Glutamatergic neuron (in vitro differentiated cells): ENCODE results near the gene PLSCR2. TPM values are rescaled to one million over a fixed set of nuclear protein-coding genes. Genes with fewer than 3 reads are reported as not detected.

Source experiments
- DNase-seq: peaks from one replicate; pipeline ENCODE4 v3.0.0; 2022
- H3K27ac Mint-ChIP-seq: one replicate; pipeline ENCODE4 v1.8.0; 2020; ENCODE audit warnings: mild to moderate bottlenecking, mixed read lengths, inconsistent platforms; ENCODE audit not compliant: unreplicated experiment
- H3K27me3 Mint-ChIP-seq: one replicate; pipeline ENCODE4 v1.8.0; 2020; ENCODE audit warnings: mild to moderate bottlenecking, moderate library complexity, mixed read lengths, inconsistent platforms; ENCODE audit not compliant: unreplicated experiment
- H3K36me3 Mint-ChIP-seq: one replicate; pipeline ENCODE4 v1.8.0; 2020; ENCODE audit warnings: mild to moderate bottlenecking, mixed read lengths, inconsistent platforms; ENCODE audit not compliant: unreplicated experiment
- H3K4me1 Mint-ChIP-seq: one replicate; pipeline ENCODE4 v1.8.0; 2020; ENCODE audit warnings: mild to moderate bottlenecking, low read depth, mixed read lengths, inconsistent platforms; ENCODE audit not compliant: unreplicated experiment
- H3K4me3 Mint-ChIP-seq: one replicate; pipeline ENCODE4 v1.8.0; 2020; ENCODE audit warnings: mild to moderate bottlenecking, mixed read lengths, inconsistent platforms; ENCODE audit not compliant: unreplicated experiment
- H3K9me3 Mint-ChIP-seq: one replicate; pipeline ENCODE4 v1.8.0; 2020; ENCODE audit warnings: mild to moderate bottlenecking, moderate library complexity, mixed read lengths, inconsistent platforms; ENCODE audit not compliant: unreplicated experiment
- total RNA-seq: library from RNA; stranded (reverse); fragmentation: NEBNext Ultra II Directional; extraction: Animal tissue kit (Norgen Biotek cat#: 25700); gene quantifications from one replicate; pipeline ENCODE4 v1.2.1, GENCODE V29; 2021; ENCODE audit not compliant: unreplicated experiment
- TF ChIP-seq, protein P1 (sequence below): fragments of 200-600 bp; sonication (generic); IDR thresholded peaks from one replicate; pipeline ENCODE4 v1.5.0; 2021; ENCODE audit not compliant: partially characterized antibody, unreplicated experiment

PLSCR2 gene
- total RNA-seq, 1 donor from 2014 or later = not detected

DNA sequence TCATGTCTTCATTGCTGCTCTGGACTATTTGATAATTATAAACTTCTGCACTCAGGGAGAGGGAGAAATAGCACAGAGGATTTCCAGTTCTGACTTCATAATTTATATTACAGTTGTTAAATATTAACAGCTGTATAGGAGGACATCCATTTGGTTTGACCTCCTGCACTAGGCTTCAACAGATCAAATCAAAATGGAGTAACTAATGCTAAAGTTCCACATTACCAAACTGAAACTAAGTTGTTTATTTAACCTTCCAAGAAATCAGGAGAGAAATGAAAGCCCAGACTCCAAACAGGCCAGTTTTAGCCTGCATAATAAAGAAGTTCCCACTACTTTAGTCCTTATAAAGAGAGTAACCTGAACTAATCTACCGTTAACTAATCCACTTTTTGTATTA, 4.6 kb downstream of the PLSCR2 start:
- Mint-ChIP-seq H3K27ac (no peak overlapping the region), H3K27me3 (peaks cover 2% of the 10 kb centered on the region), H3K36me3 (no peaks in the 10 kb centered on the region), H3K4me3 (no peak overlapping the region), H3K9me3 (no peaks in the 10 kb centered on the region), H3K4me1 (no peaks in the 10 kb centered on the region)
- DNase-seq = no peak
- TF ChIP-seq, protein P1, sequence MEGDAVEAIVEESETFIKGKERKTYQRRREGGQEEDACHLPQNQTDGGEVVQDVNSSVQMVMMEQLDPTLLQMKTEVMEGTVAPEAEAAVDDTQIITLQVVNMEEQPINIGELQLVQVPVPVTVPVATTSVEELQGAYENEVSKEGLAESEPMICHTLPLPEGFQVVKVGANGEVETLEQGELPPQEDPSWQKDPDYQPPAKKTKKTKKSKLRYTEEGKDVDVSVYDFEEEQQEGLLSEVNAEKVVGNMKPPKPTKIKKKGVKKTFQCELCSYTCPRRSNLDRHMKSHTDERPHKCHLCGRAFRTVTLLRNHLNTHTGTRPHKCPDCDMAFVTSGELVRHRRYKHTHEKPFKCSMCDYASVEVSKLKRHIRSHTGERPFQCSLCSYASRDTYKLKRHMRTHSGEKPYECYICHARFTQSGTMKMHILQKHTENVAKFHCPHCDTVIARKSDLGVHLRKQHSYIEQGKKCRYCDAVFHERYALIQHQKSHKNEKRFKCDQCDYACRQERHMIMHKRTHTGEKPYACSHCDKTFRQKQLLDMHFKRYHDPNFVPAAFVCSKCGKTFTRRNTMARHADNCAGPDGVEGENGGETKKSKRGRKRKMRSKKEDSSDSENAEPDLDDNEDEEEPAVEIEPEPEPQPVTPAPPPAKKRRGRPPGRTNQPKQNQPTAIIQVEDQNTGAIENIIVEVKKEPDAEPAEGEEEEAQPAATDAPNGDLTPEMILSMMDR = no peak

- Mint-ChIP-seq H3K36me3 (no peaks in the 10 kb centered on the region), H3K9me3 (no peaks in the 10 kb centered on the region), H3K4me3 (no peak overlapping the region), H3K27ac (no peak overlapping the region), H3K27me3 (peaks cover 2% of the 10 kb centered on the region), H3K4me1 (no peaks in the 10 kb centered on the region)
- no peak for DNase-seq
- TF ChIP-seq, protein P1 = no peak
Measured at GRCh38 chr3:146464005-146464595, 5.3 kb downstream of the PLSCR2 start.

DNA sequence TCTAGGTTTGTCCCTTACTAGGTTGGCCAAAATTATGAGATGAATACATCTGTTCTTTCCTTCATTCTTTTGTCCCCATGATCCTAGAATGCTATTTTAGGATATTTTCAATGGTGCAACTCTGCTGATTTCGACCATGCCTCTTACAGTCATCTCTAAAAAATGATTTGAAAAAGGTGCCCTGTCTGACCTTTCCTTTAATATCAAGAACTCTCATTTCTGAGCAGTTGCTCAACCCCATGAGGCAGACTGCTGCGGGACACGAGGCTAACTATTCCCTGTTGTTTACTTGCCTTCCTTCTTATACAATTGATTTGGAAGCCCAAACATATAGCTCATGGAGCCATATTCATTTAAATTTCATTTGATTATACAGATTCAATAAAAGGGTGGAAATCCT, 14.6 kb downstream of the PLSCR2 start:
- H3K9me3 Mint-ChIP-seq = peaks cover 1% of the 10 kb centered on the region
- no peak overlapping the region for H3K4me3 Mint-ChIP-seq
- no peak overlapping the region for H3K27ac Mint-ChIP-seq
- H3K27me3 Mint-ChIP-seq = no peaks in the 10 kb centered on the region
- no peaks in the 10 kb centered on the region for H3K36me3 Mint-ChIP-seq
- DNase-seq = no peak
- H3K4me1 Mint-ChIP-seq = peaks cover 2% of the 10 kb centered on the region
- TF ChIP-seq, protein P1 = no peak

DNA sequence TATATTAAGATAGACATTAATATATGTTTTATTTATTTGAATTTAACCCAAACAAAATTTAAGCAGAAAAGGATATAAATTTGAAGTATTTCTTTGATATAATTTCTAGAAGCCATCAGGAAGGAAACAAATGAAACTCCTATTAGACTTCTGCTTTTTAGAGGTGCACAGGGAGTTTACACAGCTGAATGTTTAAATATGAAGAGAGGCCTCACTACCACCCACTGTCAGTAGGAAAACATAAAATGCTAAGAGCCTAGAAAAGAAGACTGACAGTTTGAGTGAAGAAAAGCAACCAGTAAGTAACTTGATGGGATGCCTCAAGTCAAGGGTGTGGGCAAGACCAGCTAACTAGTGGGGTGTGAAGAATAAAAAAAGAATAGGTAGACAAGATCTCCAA, 19.7 kb downstream of the PLSCR2 start:
- H3K36me3 Mint-ChIP-seq = peaks cover 7% of the 10 kb centered on the region
- no peak overlapping the region for H3K27ac Mint-ChIP-seq
- peaks cover 5% of the 10 kb centered on the region for H3K9me3 Mint-ChIP-seq
- no peak overlapping the region for H3K4me3 Mint-ChIP-seq
- TF ChIP-seq, protein P1 = no peak
- H3K4me1 Mint-ChIP-seq = peaks cover 4% of the 10 kb centered on the region
- DNase-seq = no peak
- H3K27me3 Mint-ChIP-seq = no peaks in the 10 kb centered on the region

DNA sequence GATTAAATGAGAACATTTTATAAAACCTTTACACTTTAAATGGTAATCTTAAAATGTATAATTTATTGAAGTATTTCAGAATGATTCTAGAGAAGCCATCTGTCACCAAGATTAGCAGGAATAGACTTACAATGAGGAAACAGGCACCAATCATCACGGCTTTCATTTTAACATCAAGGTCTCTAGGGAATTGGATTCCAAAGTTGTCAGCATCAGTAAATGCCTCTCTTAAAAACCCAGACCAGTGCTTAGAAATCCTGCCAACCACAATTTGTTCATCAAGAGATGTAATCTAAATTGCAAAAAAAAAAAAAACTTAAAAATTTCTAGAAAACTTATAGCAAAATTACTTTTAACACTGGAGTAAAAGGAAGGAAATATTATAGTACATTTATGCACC, 20.3 kb downstream of the PLSCR2 start:
- H3K27ac Mint-ChIP-seq = no peak overlapping the region
- TF ChIP-seq, protein P1 = no peak
- H3K36me3 Mint-ChIP-seq = peaks cover 7% of the 10 kb centered on the region
- H3K4me3 Mint-ChIP-seq = no peak overlapping the region
- H3K9me3 Mint-ChIP-seq = peaks cover 5% of the 10 kb centered on the region
- DNase-seq = no peak
- H3K4me1 Mint-ChIP-seq = peaks cover 4% of the 10 kb centered on the region
- no peaks in the 10 kb centered on the region for H3K27me3 Mint-ChIP-seq
